H9 (cell line): Measurements from ENCODE around the gene KRT81. TPM values are rescaled to one million over a fixed set of nuclear protein-coding genes. Genes with fewer than 3 reads are reported as not detected.

Source experiments
- DNase-seq: peaks from one replicate; pipeline ENCODE4 v3.0.0-alpha.2; 2017
- H2AFZ ChIP-seq: one replicate; pipeline ENCODE4 v1.6.1; 2013; ENCODE audit warnings: mild to moderate bottlenecking, low read length, control low read depth, moderate library complexity
- H2AK5ac ChIP-seq: 2 replicates; pipeline ENCODE4 v1.6.1; 2013; ENCODE audit warnings: low read length, control low read depth, mixed read lengths; ENCODE audit not compliant: insufficient read length
- H2BK120ac ChIP-seq: one replicate; pipeline ENCODE4 v1.6.1; 2013; ENCODE audit warnings: low read depth, mild to moderate bottlenecking, low read length, control low read depth, inconsistent platforms; ENCODE audit not compliant: poor library complexity, severe bottlenecking
- H2BK12ac ChIP-seq: 2 replicates; pipeline ENCODE4 v1.6.1; 2013; ENCODE audit warnings: low read length, control low read depth, mixed read lengths, low read depth; ENCODE audit not compliant: insufficient read length
- H2BK15ac ChIP-seq: 2 replicates; pipeline ENCODE4 v1.6.1; 2013; ENCODE audit warnings: low read depth, low read length, control low read depth
- H2BK20ac ChIP-seq: one replicate; pipeline ENCODE4 v1.6.1; 2013; ENCODE audit warnings: low read depth, mild to moderate bottlenecking, low read length, control low read depth, inconsistent platforms; ENCODE audit not compliant: poor library complexity, severe bottlenecking
- H2BK5ac ChIP-seq: 2 replicates; pipeline ENCODE4 v1.6.1; 2013; ENCODE audit warnings: low read length, control low read depth, mixed read lengths; ENCODE audit not compliant: insufficient read length
- H3K14ac ChIP-seq: 2 replicates; pipeline ENCODE4 v1.6.1; 2013; ENCODE audit warnings: low read length, control low read depth; ENCODE audit not compliant: insufficient read depth
- H3K18ac ChIP-seq: 2 replicates; pipeline ENCODE4 v1.6.1; 2013; ENCODE audit warnings: low read depth, mild to moderate bottlenecking, mixed read lengths, low read length, control low read depth; ENCODE audit not compliant: insufficient read length
- H3K23ac ChIP-seq: 2 replicates; pipeline ENCODE4 v1.6.1; 2013; ENCODE audit warnings: low read length, control low read depth, mixed read lengths, low read depth; ENCODE audit not compliant: insufficient read length
- H3K23me2 ChIP-seq: 2 replicates; pipeline ENCODE4 v1.6.1; 2013; ENCODE audit warnings: low read depth, mild to moderate bottlenecking, mixed read lengths, low read length, control low read depth; ENCODE audit not compliant: insufficient read length, poor library complexity, severe bottlenecking
- H3K27ac ChIP-seq: 2 replicates; pipeline ENCODE4 v1.5.1; 2013; ENCODE audit warnings: low read length, control low read depth, mixed read lengths, low read depth; ENCODE audit not compliant: insufficient read length
- H3K27me3 ChIP-seq: 2 replicates; pipeline ENCODE4 v1.6.1; 2013; ENCODE audit warnings: low read length, control low read depth, inconsistent platforms; ENCODE audit not compliant: insufficient read depth
- H3K4ac ChIP-seq: 2 replicates; pipeline ENCODE4 v1.6.1; 2013; ENCODE audit warnings: low read depth, mild to moderate bottlenecking, control low read depth, inconsistent platforms, low read length, moderate library complexity
- H3K4me1 ChIP-seq: 2 replicates; pipeline ENCODE4 v1.6.1; 2013; ENCODE audit warnings: low read length, control low read depth, inconsistent platforms; ENCODE audit not compliant: insufficient read depth
- H3K4me2 ChIP-seq: 2 replicates; pipeline ENCODE4 v1.6.1; 2013; ENCODE audit warnings: low read length, control low read depth, mixed read lengths; ENCODE audit not compliant: insufficient read length, insufficient read depth
- H3K56ac ChIP-seq: 2 replicates; pipeline ENCODE4 v1.6.1; 2013; ENCODE audit warnings: low read depth, mild to moderate bottlenecking, mixed read lengths, low read length, control low read depth; ENCODE audit not compliant: insufficient read length
- H3K79me1 ChIP-seq: 2 replicates; pipeline ENCODE4 v1.6.1; 2013; ENCODE audit warnings: low read depth, mild to moderate bottlenecking, moderate library complexity, low read length, control low read depth, inconsistent platforms; ENCODE audit not compliant: insufficient read depth, poor library complexity, severe bottlenecking
- H3K79me2 ChIP-seq: 2 replicates; pipeline ENCODE4 v1.6.1; 2013; ENCODE audit warnings: low read length, control low read depth, inconsistent platforms; ENCODE audit not compliant: insufficient read depth
- H3K9ac ChIP-seq: 2 replicates; pipeline ENCODE4 v1.6.1; 2013; ENCODE audit warnings: low read length, control low read depth, mixed read lengths; ENCODE audit not compliant: insufficient read length; ENCODE audit errors: extremely low read depth
- H3K9me3 ChIP-seq: one replicate; pipeline ENCODE4 v1.6.1; 2013; ENCODE audit warnings: low read depth, low read length, inconsistent platforms; ENCODE audit not compliant: control insufficient read depth
- H3T11ph ChIP-seq: one replicate; pipeline ENCODE4 v1.6.1; 2013; ENCODE audit warnings: mild to moderate bottlenecking, low read length, control low read depth, inconsistent platforms
- H4K20me1 ChIP-seq: one replicate; pipeline ENCODE4 v1.6.1; 2013; ENCODE audit not compliant: control insufficient read depth, insufficient read length, insufficient read depth
- H4K5ac ChIP-seq: 2 replicates; pipeline ENCODE4 v1.6.1; 2013; ENCODE audit warnings: low read depth, mild to moderate bottlenecking, mixed read lengths, low read length, control low read depth; ENCODE audit not compliant: insufficient read length
- H4K8ac ChIP-seq: replicated peaks from 2 replicates; pipeline ENCODE4 v1.6.1; 2013; ENCODE audit warnings: low read length, control low read depth, mixed read lengths, low read depth; ENCODE audit not compliant: insufficient read length
- H4K91ac ChIP-seq: 2 replicates; pipeline ENCODE4 v1.6.1; 2013; ENCODE audit warnings: low read depth, mild to moderate bottlenecking, moderate library complexity, mixed read lengths, low read length, control low read depth; ENCODE audit not compliant: insufficient read length
- H3K27ac Mint-ChIP-seq, 3 experiments: 2 replicates in 2 of 3; 3 replicates in 1 of 3; pipeline ENCODE4 v1.8.0; 2020 to 2021; ENCODE audit warnings: mixed read lengths in 3 of 3, mild to moderate bottlenecking in 1 of 3, moderate library complexity in 1 of 3
- H3K27me3 Mint-ChIP-seq: 2 replicates; pipeline ENCODE4 v1.8.0; 2021; ENCODE audit warnings: low read depth, mild to moderate bottlenecking, moderate library complexity, mixed read lengths
- H3K36me3 Mint-ChIP-seq, 3 experiments: 2 replicates in 2 of 3; 3 replicates in 1 of 3; pipeline ENCODE4 v1.8.0; 2020 to 2021; ENCODE audit warnings: low read depth in 3 of 3, mixed read lengths in 3 of 3; ENCODE audit not compliant: insufficient read depth in 1 of 3
- H3K4me1 Mint-ChIP-seq, 2 experiments: 2 replicates each; pipeline ENCODE4 v1.8.0; 2020; ENCODE audit warnings: mixed read lengths in 2 of 2
- H3K4me3 Mint-ChIP-seq, 2 experiments: 2 replicates in 1 of 2; 3 replicates in 1 of 2; pipeline ENCODE4 v1.8.0; 2020 to 2021; ENCODE audit warnings: mild to moderate bottlenecking in 2 of 2, mixed read lengths in 2 of 2, moderate library complexity in 1 of 2
- H3K9me3 Mint-ChIP-seq, 2 experiments: 2 replicates in 1 of 2; 3 replicates in 1 of 2; pipeline ENCODE4 v1.8.0; 2020; ENCODE audit warnings: mild to moderate bottlenecking in 2 of 2, mixed read lengths in 2 of 2, moderate library complexity in 1 of 2
- CTCF ChIP-seq: fragments of 200-600 bp; sonication (generic); conservative IDR thresholded peaks from 3 replicates; pipeline ENCODE4 v1.8.0; 2021; ENCODE audit warnings: antibody characterized with exemption, mild to moderate bottlenecking
- WGBS: extraction: QIAGEN DNeasy Blood & Tissue Kit; methylation state at CpG from one replicate; pipeline ENCODE4 v1.1.7; 2013; ENCODE audit warnings: missing lambda C conversion rate, low lambda C conversion rate, mixed read lengths; ENCODE audit not compliant: insufficient read length; ENCODE audit errors: extremely low coverage; 5-methylcytosine and 5-hydroxymethylcytosine counted together
- total RNA-seq: library from RNA; stranded (reverse); gene quantifications from 2 replicates; pipeline ENCODE4 v1.2.1, GENCODE V29; 2021

Gene KRT81
- total RNA-seq, 1 experiment from 2014 or later, result not detected

GRCh38 chr12:52331833-52332232 lies 40.5 kb upstream of the KRT81 start:
- Histone ChIP-seq H2BK5ac (no peak overlapping the region), H3K9ac (no peak overlapping the region), H3K79me1 (no peaks in the 10 kb centered on the region), H3K27me3 (no peaks in the 10 kb centered on the region), H4K20me1 (no peaks in the 10 kb centered on the region), H3K23ac (no peak overlapping the region), H4K91ac (no peak overlapping the region), H3K27ac (no peak overlapping the region), H3K18ac (no peak overlapping the region), H2BK12ac (no peak overlapping the region), H3K79me2 (no peaks in the 10 kb centered on the region), H3K23me2 (no peaks in the 10 kb centered on the region), H3K4me2 (no peak overlapping the region), H2BK15ac (no peak overlapping the region), H2BK20ac (no peak overlapping the region), H2AFZ (no peak overlapping the region), H3K9me3 (no peaks in the 10 kb centered on the region), H3K14ac (no peak overlapping the region), H2AK5ac (no peak overlapping the region), H3K4ac (no peak overlapping the region), H3T11ph (no peak overlapping the region), H3K56ac (no peak overlapping the region), H4K8ac (no peak overlapping the region), H4K5ac (no peak overlapping the region), H3K4me1 (0 out of 2 replicates have a peak, but pooled peaks cover 2% of the 10 kb centered on the region), H2BK120ac (no peak overlapping the region)
- Mint-ChIP-seq H3K9me3 (no peaks in the 10 kb centered on the region), H3K27ac (no peak overlapping the region), H3K27me3 (peaks cover 5% of the 10 kb centered on the region), H3K36me3 (no peaks in the 10 kb centered on the region), H3K4me1 (peaks cover 13 to 15% of the 10 kb centered on the region in 2 experiments), H3K4me3 (no peak overlapping the region)
- DNase-seq, result no peak
- WGBS, result no CpG with 5 or more reads among the region's 3 CpGs
- no peak for TF ChIP-seq CTCF
